Erythroblast (primary cell): ENCODE measurements around the gene SARS1.

Experiments used
- GATA1 ChIP-seq: IDR thresholded peaks from 2 replicates; pipeline ENCODE4 v1.6.1; 2011; ENCODE audit warnings: low read depth, mild to moderate bottlenecking, control low read depth, low read length, moderate library complexity
- POLR2A ChIP-seq: IDR thresholded peaks from 2 replicates; pipeline ENCODE4 v1.6.1; 2011; ENCODE audit warnings: mild to moderate bottlenecking, low read length

DNA sequence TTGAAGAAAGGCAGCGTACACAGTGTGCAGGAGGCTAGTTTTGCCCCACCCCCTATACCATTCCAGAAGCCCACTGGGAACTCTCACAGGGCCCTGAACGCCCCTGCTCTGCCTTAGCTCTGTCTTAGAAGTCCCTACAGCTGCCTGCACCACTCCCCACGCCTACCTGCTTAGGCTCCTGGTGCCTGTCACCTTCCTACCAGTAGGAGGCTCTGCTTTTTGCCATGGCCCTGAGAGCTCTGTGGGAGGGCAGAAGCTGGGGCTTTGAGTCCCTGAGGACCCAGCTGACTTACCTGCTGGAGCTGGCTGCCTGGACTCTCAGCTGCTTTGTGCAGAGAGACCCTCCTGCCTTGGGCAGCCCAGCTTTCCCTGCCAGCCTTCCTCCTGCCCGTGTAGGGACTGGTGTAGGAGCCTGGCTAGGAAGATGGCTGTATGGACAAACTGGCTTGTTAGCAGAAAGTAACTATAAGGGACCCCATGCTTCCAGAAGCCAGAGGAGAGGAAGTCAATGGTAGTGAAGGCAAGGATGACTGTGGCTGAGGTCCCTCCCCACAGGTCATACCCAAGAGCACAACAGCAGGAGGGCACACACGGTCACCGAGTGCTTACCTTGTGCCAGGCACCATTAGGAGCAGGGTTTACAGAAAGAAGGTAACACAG is 25.8 kb downstream of the SARS1 start:
- TF ChIP-seq POLR2A = no peak
- TF ChIP-seq GATA1 = no peak
